Body of pancreas (tissue), 4 donors: Measurements from ENCODE around the gene TMPRSS5. TPM values are rescaled to one million over a fixed set of nuclear protein-coding genes. Genes with fewer than 3 reads are reported as not detected.

Source experiments
- ATAC-seq: fragments of 150-250 bp; one replicate; pipeline ENCODE4 v1.9.1; 2016
- DNase-seq, 4 donors: peaks; one replicate each; pipeline ENCODE4 v3.0.0-alpha.2; 2019
- H3K27ac ChIP-seq, 4 donors: fragments of 200-600 bp; sonication (generic); 1 replicate in 3 of 4; 2 replicates in 1 of 4; pipeline versions ENCODE4 v1.5.1 to v1.6.1; 2016 to 2019; ENCODE audit warnings: mild to moderate bottlenecking in 1 of 4, mixed read lengths in 1 of 4, moderate library complexity in 1 of 4
- H3K27me3 ChIP-seq, 2 donors: fragments of 200-600 bp; sonication (generic); one replicate each; pipeline ENCODE4 v1.6.0; 2016; ENCODE audit warnings: mild to moderate bottlenecking in 1 of 2
- H3K36me3 ChIP-seq, 2 donors: fragments of 200-600 bp; sonication (generic); replicated peaks in 1 of 2; 2 replicates each; pipeline ENCODE4 v1.5.1; 2016; ENCODE audit warnings: low read depth in 2 of 2; ENCODE audit not compliant: insufficient read depth in 1 of 2
- H3K4me1 ChIP-seq: fragments of 200-600 bp; sonication (generic); one replicate; pipeline ENCODE4 v1.6.0; 2016
- H3K4me3 ChIP-seq, 2 donors: fragments of 200-600 bp; sonication (generic); 1 replicate in 1 of 2; 2 replicates in 1 of 2; pipeline ENCODE4 v1.5.1; 2016 to 2019
- H3K9me3 ChIP-seq, 3 donors: fragments of 200-600 bp; sonication (generic); 1 replicate in 2 of 3; 2 replicates in 1 of 3; pipeline ENCODE4 v1.5.1; 2016
- POLR2A ChIP-seq, 3 donors: fragments of 450-650 bp; IDR thresholded peaks; one replicate each; pipeline ENCODE4 v1.6.1; 2016; ENCODE audit warnings: antibody characterized with exemption in 3 of 3, mild to moderate bottlenecking in 2 of 3
- WGBS, 2 donors: methylation state at CpG; one replicate each; pipeline ENCODE4 v1.1.5; 2017; 5-methylcytosine and 5-hydroxymethylcytosine counted together
- intact Hi-C: fragments of 100-400 bp; cut with DNase I; formaldehyde crosslinking; loops from one replicate; pipeline ENCODE4 v1.15.1; 2023
- total RNA-seq, 2 donors: library from RNA; depleted of rRNA; stranded (reverse); fragments of >200 nt; gene quantifications; one replicate each; pipeline ENCODE4 v1.1.0, GENCODE V29; 2016
- TF ChIP-seq, protein P1 (sequence below), 7 experiments: fragments of 450-650 bp in 4 of 7; fragments of 200-600 bp in 3 of 7; sonication (generic) in 3 of 7; IDR thresholded peaks; one replicate each; pipeline ENCODE4 v1.5.1; 2016 to 2019; ENCODE audit warnings: antibody characterized with exemption in 7 of 7

The TMPRSS5 gene
- total RNA-seq, 2 donors from 2014 or later, result 0.33 TPM; not detected in 1

GRCh38 chr11:113725407-113725806, 19.3 kb upstream of the TMPRSS5 start:
- H3K4me3 ChIP-seq, result no peak overlapping the region
- WGBS, 2 donors, result 89 to 94% methylated on average over 5 of the region's 5 CpGs
- intact Hi-C loops, result loop anchor here (10.0 kb wide), 1 partner anchor 421 kb away; no protein-coding TSS in a partner anchor
- H3K27ac ChIP-seq, result no peak overlapping the region
- H3K36me3 ChIP-seq, result no peaks in the 10 kb centered on the region
- TF ChIP-seq, protein P1, sequence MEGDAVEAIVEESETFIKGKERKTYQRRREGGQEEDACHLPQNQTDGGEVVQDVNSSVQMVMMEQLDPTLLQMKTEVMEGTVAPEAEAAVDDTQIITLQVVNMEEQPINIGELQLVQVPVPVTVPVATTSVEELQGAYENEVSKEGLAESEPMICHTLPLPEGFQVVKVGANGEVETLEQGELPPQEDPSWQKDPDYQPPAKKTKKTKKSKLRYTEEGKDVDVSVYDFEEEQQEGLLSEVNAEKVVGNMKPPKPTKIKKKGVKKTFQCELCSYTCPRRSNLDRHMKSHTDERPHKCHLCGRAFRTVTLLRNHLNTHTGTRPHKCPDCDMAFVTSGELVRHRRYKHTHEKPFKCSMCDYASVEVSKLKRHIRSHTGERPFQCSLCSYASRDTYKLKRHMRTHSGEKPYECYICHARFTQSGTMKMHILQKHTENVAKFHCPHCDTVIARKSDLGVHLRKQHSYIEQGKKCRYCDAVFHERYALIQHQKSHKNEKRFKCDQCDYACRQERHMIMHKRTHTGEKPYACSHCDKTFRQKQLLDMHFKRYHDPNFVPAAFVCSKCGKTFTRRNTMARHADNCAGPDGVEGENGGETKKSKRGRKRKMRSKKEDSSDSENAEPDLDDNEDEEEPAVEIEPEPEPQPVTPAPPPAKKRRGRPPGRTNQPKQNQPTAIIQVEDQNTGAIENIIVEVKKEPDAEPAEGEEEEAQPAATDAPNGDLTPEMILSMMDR (IDR thresholded peaks at IDR 0.05), result no peak
- no peak for TF ChIP-seq POLR2A (IDR thresholded peaks at IDR 0.05)
- H3K27me3 ChIP-seq, result no peaks in the 10 kb centered on the region
- H3K9me3 ChIP-seq, result no peaks in the 10 kb centered on the region
- no peak for DNase-seq
- no peaks in the 10 kb centered on the region for H3K4me1 ChIP-seq
- no peak for ATAC-seq

GRCh38 chr11:113724778-113725177, 18.7 kb upstream of the TMPRSS5 start:
- TF ChIP-seq POLR2A (IDR thresholded peaks at IDR 0.05), result no peak
- TF ChIP-seq, protein P1 (IDR thresholded peaks at IDR 0.05), result no peak
- Histone ChIP-seq H3K4me1 (no peaks in the 10 kb centered on the region), H3K36me3 (no peaks in the 10 kb centered on the region), H3K27ac (no peak overlapping the region), H3K27me3 (no peaks in the 10 kb centered on the region), H3K9me3 (no peaks in the 10 kb centered on the region), H3K4me3 (no peak overlapping the region)
- intact Hi-C loops, result loop anchor here (10.0 kb wide), 1 partner anchor 420 kb away; no protein-coding TSS in a partner anchor
- 90 to 92% methylated on average over 3 of the region's 3 CpGs for WGBS, 2 donors
- ATAC-seq (no peak), DNase-seq (no peak)

DNA sequence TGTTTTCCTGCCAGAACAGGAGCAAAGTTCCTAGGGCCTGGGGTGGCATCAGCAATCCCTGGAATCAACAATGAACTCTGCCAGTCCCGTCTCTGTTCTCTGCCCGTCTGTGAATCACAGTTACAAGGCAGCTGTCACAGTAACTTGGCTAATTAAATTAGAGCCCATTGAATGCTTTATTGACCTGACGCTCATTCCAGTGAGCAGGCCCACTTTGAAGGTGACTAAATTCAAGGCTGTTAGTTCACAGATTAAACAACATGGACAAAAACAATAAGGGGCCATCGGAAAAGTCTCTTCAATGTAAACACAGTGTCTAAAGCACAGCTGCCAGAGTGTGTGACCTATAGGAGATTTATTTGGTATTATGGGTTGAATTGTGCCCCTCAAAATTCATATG, 17.7 kb upstream of the TMPRSS5 start:
- 91 to 96% methylated on average over 4 of the region's 4 CpGs for WGBS, 2 donors
- no peaks in the 10 kb centered on the region for H3K4me1 ChIP-seq
- H3K9me3 ChIP-seq, result no peaks in the 10 kb centered on the region
- no peak overlapping the region for H3K27ac ChIP-seq
- ATAC-seq (no peak), DNase-seq (no peak)
- no peak overlapping the region for H3K4me3 ChIP-seq
- TF ChIP-seq POLR2A (IDR thresholded peaks at IDR 0.05), result no peak
- TF ChIP-seq, protein P1 (IDR thresholded peaks at IDR 0.05), result no peak
- no peaks in the 10 kb centered on the region for H3K36me3 ChIP-seq
- intact Hi-C loops, result loop anchor here (10.0 kb wide), 1 partner anchor 419 kb away; no protein-coding TSS in a partner anchor
- no peaks in the 10 kb centered on the region for H3K27me3 ChIP-seq

- TF ChIP-seq, protein P1 (IDR thresholded peaks at IDR 0.05), result no peak
- no peak for DNase-seq
- Histone ChIP-seq H3K9me3 (no peaks in the 10 kb centered on the region), H3K27me3 (no peaks in the 10 kb centered on the region), H3K36me3 (no peaks in the 10 kb centered on the region), H3K27ac (no peak overlapping the region), H3K4me1 (no peaks in the 10 kb centered on the region), H3K4me3 (no peak overlapping the region)
- ATAC-seq, result no peak
- intact Hi-C loops, result loop anchor here (10.0 kb wide), 1 partner anchor 418 kb away; no protein-coding TSS in a partner anchor
- 81 to 87% methylated on average over 3 of the region's 3 CpGs for WGBS, 2 donors
Observed at GRCh38 chr11:113722934-113723333, 16.8 kb upstream of the TMPRSS5 start.

DNA sequence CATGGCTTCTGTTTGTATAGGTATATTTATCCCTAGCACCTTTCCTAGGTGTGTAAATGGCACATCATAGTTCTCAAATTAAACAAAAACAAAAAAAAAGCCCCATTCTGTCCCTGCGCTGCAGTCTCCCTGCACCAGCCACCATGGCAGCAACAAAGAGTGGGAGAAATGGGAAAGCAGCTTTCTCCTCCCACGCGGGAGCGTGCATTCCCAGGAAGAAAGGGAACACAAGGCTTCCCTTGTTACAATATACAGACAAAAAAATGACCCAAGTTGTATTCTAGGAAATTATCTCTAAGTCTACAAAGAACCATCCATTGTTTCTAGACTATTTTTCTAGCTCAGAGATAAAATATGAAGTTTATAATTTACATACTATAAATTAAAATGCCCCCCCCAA, 16.1 kb upstream of the TMPRSS5 start:
- Histone ChIP-seq H3K4me1 (no peaks in the 10 kb centered on the region), H3K4me3 (no peak overlapping the region), H3K9me3 (no peaks in the 10 kb centered on the region), H3K27me3 (no peaks in the 10 kb centered on the region), H3K27ac (no peak overlapping the region), H3K36me3 (no peaks in the 10 kb centered on the region)
- WGBS, 2 donors, result 81 to 95% methylated on average over 4 of the region's 4 CpGs
- no peak for TF ChIP-seq POLR2A (IDR thresholded peaks at IDR 0.05)
- TF ChIP-seq, protein P1 (IDR thresholded peaks at IDR 0.05), result no peak
- no peak for DNase-seq
- intact Hi-C loops, result loop anchor here (10.0 kb wide), 1 partner anchor 417 kb away; no protein-coding TSS in a partner anchor
- ATAC-seq, result no peak
